ENCODE data around the gene CNTN3.

- TF ChIP-seq CTCF (conservative IDR thresholded peaks at IDR 0.05) (no peak), ZFX (IDR thresholded peaks at IDR 0.05) (no peak)
These were observed 25.2 kb upstream of the CNTN3 start for GRCh38 chr3:74639681-74640080.

All from C4-2B (cell line).